ENCODE results near the gene SLC35F3. TPM values are rescaled to one million over a fixed set of nuclear protein-coding genes. Genes with fewer than 3 reads are reported as not detected.
"Not testable (repeated sequence)": the region's sequence is repeated elsewhere in the genome, so short reads cannot be mapped to it uniquely, and the experiment has no call there.

Gene SLC35F3
- polyA plus RNA-seq, 1 experiment, result 0.06 TPM

- ChIA-PET CTCF (interaction anchor here (2.4 kb wide), 1 partner anchor 15 kb away, joined by 9 read pairs; no protein-coding TSS in a partner anchor), POLR2A (no interaction called here)
- Histone ChIP-seq H3K27me3 (ENCODE audit: control insufficient read depth, insufficient read depth, low read length) (no peaks in the 10 kb centered on the region), H3K4me3 (ENCODE audit: low read depth, low read length) (no peak overlapping the region), H3K36me3 (ENCODE audit: control insufficient read depth, insufficient read depth, low read length) (no peaks in the 10 kb centered on the region)
- no peak for DNase-seq (ENCODE audit: low read depth)
- TF ChIP-seq CTCF (IDR thresholded peaks at IDR 0.05; ENCODE audit: insufficient read depth, low read depth, low read length), result no peak
These were observed 390.6 kb downstream of the SLC35F3 start for GRCh38 chr1:234295068-234295467.

- no peak for DNase-seq (ENCODE audit: low read depth)
- POLR2A ChIA-PET, result no interaction called here
These were observed 391.1 kb downstream of the SLC35F3 start for GRCh38 chr1:234295626-234296025.

GRCh38 chr1:234296496-234296895 lies 392.0 kb downstream of the SLC35F3 start:
- no peak for DNase-seq (ENCODE audit: low read depth)
- Histone ChIP-seq H3K27me3 (ENCODE audit: control insufficient read depth, insufficient read depth, low read length) (no peaks in the 10 kb centered on the region), H3K4me3 (ENCODE audit: low read depth, low read length) (no peak overlapping the region), H3K36me3 (ENCODE audit: control insufficient read depth, insufficient read depth, low read length) (no peaks in the 10 kb centered on the region)
- CTCF ChIA-PET, result interaction anchor here (0.8 to 1.1 kb wide), 2 partner anchors 13 to 14 kb away, joined by 3 to 5 read pairs; no protein-coding TSS in a partner anchor
- no peak for TF ChIP-seq CTCF (IDR thresholded peaks at IDR 0.05; ENCODE audit: insufficient read depth, low read depth, low read length)
- POLR2A ChIA-PET, result no interaction called here

More at GRCh38 chr1:234295626-234296025, 391.1 kb downstream of the SLC35F3 start:
- H3K36me3 ChIP-seq (ENCODE audit: control insufficient read depth, insufficient read depth, low read length), result no peaks in the 10 kb centered on the region
- no peak for TF ChIP-seq CTCF (IDR thresholded peaks at IDR 0.05; ENCODE audit: insufficient read depth, low read depth, low read length)
- CTCF ChIA-PET, result interaction anchor here (2.4 kb wide), 1 partner anchor 14 kb away, joined by 9 read pairs; no protein-coding TSS in a partner anchor
- no peak overlapping the region for H3K4me3 ChIP-seq (ENCODE audit: low read depth, low read length)
- no peaks in the 10 kb centered on the region for H3K27me3 ChIP-seq (ENCODE audit: control insufficient read depth, insufficient read depth, low read length)

- ChIA-PET POLR2A (no interaction called here), CTCF (interaction anchor here (1.1 kb wide), 1 partner anchor 13 kb away, joined by 5 read pairs; no protein-coding TSS in a partner anchor)
- TF ChIP-seq CTCF (IDR thresholded peaks at IDR 0.05; ENCODE audit: insufficient read depth, low read depth, low read length), result no peak
- no peak overlapping the region for H3K4me3 ChIP-seq (ENCODE audit: low read depth, low read length)
- H3K27me3 ChIP-seq (ENCODE audit: control insufficient read depth, insufficient read depth, low read length), result no peaks in the 10 kb centered on the region
- no peaks in the 10 kb centered on the region for H3K36me3 ChIP-seq (ENCODE audit: control insufficient read depth, insufficient read depth, low read length)
- DNase-seq (ENCODE audit: low read depth), result no peak
These were observed 393.2 kb downstream of the SLC35F3 start for GRCh38 chr1:234297668-234298067.

GRCh38 chr1:234300096-234300495 lies 395.6 kb downstream of the SLC35F3 start:
- no peaks in the 10 kb centered on the region for H3K36me3 ChIP-seq (ENCODE audit: control insufficient read depth, insufficient read depth, low read length)
- TF ChIP-seq CTCF (IDR thresholded peaks at IDR 0.05; ENCODE audit: insufficient read depth, low read depth, low read length), result no peak
- ChIA-PET CTCF (interaction anchor here (1.6 kb wide), 1 partner anchor 10 kb away, joined by 11 read pairs; no protein-coding TSS in a partner anchor), POLR2A (no interaction called here)
- no peak for DNase-seq (ENCODE audit: low read depth)
- no peaks in the 10 kb centered on the region for H3K27me3 ChIP-seq (ENCODE audit: control insufficient read depth, insufficient read depth, low read length)
- no peak overlapping the region for H3K4me3 ChIP-seq (ENCODE audit: low read depth, low read length)

GRCh38 chr1:234301663-234302062 lies 397.2 kb downstream of the SLC35F3 start:
- H3K36me3 ChIP-seq (ENCODE audit: control insufficient read depth, insufficient read depth, low read length); CTCF ChIA-PET; H3K27me3 ChIP-seq (ENCODE audit: control insufficient read depth, insufficient read depth, low read length); POLR2A ChIA-PET; DNase-seq (ENCODE audit: low read depth); H3K4me3 ChIP-seq (ENCODE audit: low read depth, low read length): not testable (repeated sequence)

All from BJ (cell line).